CD14-positive monocyte (primary cell): Measurements from ENCODE around the gene NGRN. TPM values are rescaled to one million over a fixed set of nuclear protein-coding genes. Genes with fewer than 3 reads are reported as not detected.

ENCODE experiments used
- DNase-seq, 3 donors: peaks; one replicate each; pipeline ENCODE4 v3.0.0-alpha.2; 2011 to 2022
- H2AFZ ChIP-seq: 2 replicates; pipeline ENCODE4 v1.6.0; 2012; ENCODE audit warnings: mild to moderate bottlenecking, low read depth, low read length, inconsistent platforms; ENCODE audit not compliant: insufficient read depth, poor library complexity, severe bottlenecking
- H3K27ac ChIP-seq, 2 donors: 1 replicate in 1 of 2; 2 replicates in 1 of 2; pipeline ENCODE4 v1.5.1; 2012 to 2013; ENCODE audit warnings: low read length in 2 of 2, control low read depth in 1 of 2, inconsistent platforms in 1 of 2, low read depth in 1 of 2, mild to moderate bottlenecking in 1 of 2
- H3K27me3 ChIP-seq, 2 donors: one replicate each; pipeline versions ENCODE4 v1.6.0 to v1.6.1; 2011 to 2013; ENCODE audit warnings: low read length in 2 of 2; ENCODE audit not compliant: control insufficient read depth in 2 of 2, insufficient read depth in 2 of 2
- H3K36me3 ChIP-seq, 2 donors: replicated peaks in 1 of 2; 1 replicate in 1 of 2; 2 replicates in 1 of 2; pipeline versions ENCODE4 v1.5.1 to v1.6.1; 2012 to 2013; ENCODE audit warnings: low read length in 2 of 2, control low read depth in 1 of 2, inconsistent platforms in 1 of 2, mild to moderate bottlenecking in 1 of 2; ENCODE audit not compliant: insufficient read depth in 2 of 2, control insufficient read depth in 1 of 2
- H3K4me1 ChIP-seq, 2 donors: 1 replicate in 1 of 2; 2 replicates in 1 of 2; pipeline versions ENCODE4 v1.5.1 to v1.6.1; 2012 to 2013; ENCODE audit warnings: low read length in 2 of 2, control low read depth in 1 of 2, inconsistent platforms in 1 of 2, mild to moderate bottlenecking in 1 of 2, moderate library complexity in 1 of 2; ENCODE audit not compliant: insufficient read depth in 2 of 2, control insufficient read depth in 1 of 2
- H3K4me2 ChIP-seq: replicated peaks from 2 replicates; pipeline ENCODE3; 2012; ENCODE audit warnings: low read length, moderate library complexity, mild to moderate bottlenecking; ENCODE audit not compliant: poor library complexity, severe bottlenecking; ENCODE audit errors: extremely low read depth
- H3K4me3 ChIP-seq, 3 experiments: fragments of 200-600 bp in 1 of 3; sonication (generic) in 1 of 3; replicated peaks in 1 of 3; 1 replicate in 2 of 3; 2 replicates in 1 of 3; pipeline ENCODE4 v1.5.1; 2011 to 2013; ENCODE audit warnings: low read length in 3 of 3, mild to moderate bottlenecking in 3 of 3, control low read depth in 2 of 3, low read depth in 2 of 3, inconsistent platforms in 1 of 3, moderate library complexity in 1 of 3
- H3K79me2 ChIP-seq: 2 replicates; pipeline ENCODE4 v1.6.0; 2012; ENCODE audit warnings: mild to moderate bottlenecking, control low read depth, inconsistent platforms, low read length, moderate library complexity; ENCODE audit not compliant: insufficient read depth
- H3K9ac ChIP-seq: 2 replicates; pipeline ENCODE4 v1.6.0; 2017; ENCODE audit warnings: low read length, mild to moderate bottlenecking; ENCODE audit not compliant: insufficient read depth, poor library complexity, severe bottlenecking
- H3K9me3 ChIP-seq, 2 donors: replicated peaks in 1 of 2; 1 replicate in 1 of 2; 2 replicates in 1 of 2; pipeline versions ENCODE4 v1.5.1 to v1.6.1; 2012 to 2013; ENCODE audit warnings: low read length in 2 of 2, control low read depth in 1 of 2; ENCODE audit not compliant: control insufficient read depth in 1 of 2, insufficient read depth in 1 of 2
- H4K20me1 ChIP-seq: 2 replicates; pipeline ENCODE4 v1.6.0; 2012; ENCODE audit warnings: mild to moderate bottlenecking, low read length, control low read depth, moderate library complexity; ENCODE audit not compliant: insufficient read depth
- H3K27ac Mint-ChIP-seq, 7 donors: one replicate each; pipeline ENCODE4 v1.8.0; 2020; ENCODE audit warnings: mild to moderate bottlenecking in 7 of 7, mixed read lengths in 7 of 7, moderate library complexity in 6 of 7, inconsistent platforms in 2 of 7
- H3K27me3 Mint-ChIP-seq, 3 donors: one replicate each; pipeline ENCODE4 v1.8.0; 2021 to 2022; ENCODE audit warnings: low read depth in 3 of 3, mild to moderate bottlenecking in 3 of 3, mixed read lengths in 3 of 3, moderate library complexity in 3 of 3, inconsistent platforms in 1 of 3
- H3K36me3 Mint-ChIP-seq, 2 donors: one replicate each; pipeline ENCODE4 v1.8.0; 2020; ENCODE audit warnings: mixed read lengths in 2 of 2, inconsistent platforms in 1 of 2, mild to moderate bottlenecking in 1 of 2
- H3K4me1 Mint-ChIP-seq: one replicate; pipeline ENCODE4 v1.8.0; 2020; ENCODE audit warnings: mild to moderate bottlenecking, mixed read lengths
- H3K4me3 Mint-ChIP-seq, 2 donors: one replicate each; pipeline ENCODE4 v1.8.0; 2020; ENCODE audit warnings: mild to moderate bottlenecking in 2 of 2, mixed read lengths in 2 of 2, moderate library complexity in 1 of 2
- H3K9me3 Mint-ChIP-seq, 7 donors: one replicate each; pipeline ENCODE4 v1.8.0; 2020 to 2022; ENCODE audit warnings: mixed read lengths in 7 of 7, mild to moderate bottlenecking in 6 of 7, moderate library complexity in 6 of 7, inconsistent platforms in 2 of 7
- WGBS: methylation state at CpG from one replicate; pipeline ENCODE4 v1.1.5; 2013; ENCODE audit warnings: missing lambda C conversion rate; ENCODE audit not compliant: insufficient coverage; 5-methylcytosine and 5-hydroxymethylcytosine counted together
- intact Hi-C, 2 donors: fragments of 100-400 bp; cut with micrococcal nuclease; formaldehyde crosslinking; loops; one replicate each; pipeline versions ENCODE4 v1.15.0 to v1.15.1; 2023
- polyA plus RNA-seq, 3 donors: library from polyadenylated mRNA; depleted of rRNA in 1 of 3; unstranded in 2 of 3; stranded (reverse) in 1 of 3; fragments of 300-500 nt in 2 of 3; fragments of >200 nt in 1 of 3; fragmentation: Illumina TruSeq in 2 of 3; gene quantifications; 1 replicate in 2 of 3; 2 replicates in 1 of 3; pipeline ENCODE4 v1.2.3, GENCODE V29; 2012 to 2021
- TF ChIP-seq, protein P1 (sequence below): fragments of 200-600 bp; IDR thresholded peaks from one replicate; pipeline ENCODE4 v1.8.0; 2022; ENCODE audit warnings: antibody characterized with exemption, mild to moderate bottlenecking

The NGRN gene
- polyA plus RNA-seq, 3 donors: 14.4 to 20.3 (median 18.9) TPM

GRCh38 chr15:90315278-90315982 is 50.0 kb downstream of the NGRN start:
- Histone ChIP-seq H4K20me1 (no peaks in the 10 kb centered on the region), H3K36me3 (no peaks in the 10 kb centered on the region), H3K27me3 (no peaks in the 10 kb centered on the region), H3K79me2 (no peaks in the 10 kb centered on the region), H3K9me3 (no peaks in the 10 kb centered on the region), H2AFZ (no peak overlapping the region), H3K4me1 (peaks cover 9% of the 10 kb centered on the region in 2 donors), H3K4me2 (no peak overlapping the region), H3K9ac (no peak overlapping the region), H3K27ac (no peak overlapping the region), H3K4me3 (no peak overlapping the region)
- Mint-ChIP-seq H3K36me3 (no peaks in the 10 kb centered on the region), H3K9me3 (no peaks in the 10 kb centered on the region), H3K27me3 (peaks cover 0 to 5% (median 4%) of the 10 kb centered on the region in 3 donors), H3K4me3 (no peak overlapping the region), H3K27ac (peak overlapping the region in 2 of 7 donors; percentile 32 to 41), H3K4me1 (peaks cover 13% of the 10 kb centered on the region)
- no peak for DNase-seq
- TF ChIP-seq, protein P1, sequence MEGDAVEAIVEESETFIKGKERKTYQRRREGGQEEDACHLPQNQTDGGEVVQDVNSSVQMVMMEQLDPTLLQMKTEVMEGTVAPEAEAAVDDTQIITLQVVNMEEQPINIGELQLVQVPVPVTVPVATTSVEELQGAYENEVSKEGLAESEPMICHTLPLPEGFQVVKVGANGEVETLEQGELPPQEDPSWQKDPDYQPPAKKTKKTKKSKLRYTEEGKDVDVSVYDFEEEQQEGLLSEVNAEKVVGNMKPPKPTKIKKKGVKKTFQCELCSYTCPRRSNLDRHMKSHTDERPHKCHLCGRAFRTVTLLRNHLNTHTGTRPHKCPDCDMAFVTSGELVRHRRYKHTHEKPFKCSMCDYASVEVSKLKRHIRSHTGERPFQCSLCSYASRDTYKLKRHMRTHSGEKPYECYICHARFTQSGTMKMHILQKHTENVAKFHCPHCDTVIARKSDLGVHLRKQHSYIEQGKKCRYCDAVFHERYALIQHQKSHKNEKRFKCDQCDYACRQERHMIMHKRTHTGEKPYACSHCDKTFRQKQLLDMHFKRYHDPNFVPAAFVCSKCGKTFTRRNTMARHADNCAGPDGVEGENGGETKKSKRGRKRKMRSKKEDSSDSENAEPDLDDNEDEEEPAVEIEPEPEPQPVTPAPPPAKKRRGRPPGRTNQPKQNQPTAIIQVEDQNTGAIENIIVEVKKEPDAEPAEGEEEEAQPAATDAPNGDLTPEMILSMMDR: no peak
- intact Hi-C loops: no loop called here
- no CpG with 5 or more reads among the region's 5 CpGs for WGBS

GRCh38 chr15:90316139-90316538 is 50.7 kb downstream of the NGRN start:
- no peak overlapping the region for H2AFZ ChIP-seq
- no peak for DNase-seq
- Mint-ChIP-seq H3K9me3 (no peaks in the 10 kb centered on the region), H3K4me1 (peaks cover 9% of the 10 kb centered on the region), H3K4me3 (no peak overlapping the region), H3K27me3 (peaks cover 0 to 5% (median 4%) of the 10 kb centered on the region in 3 donors), H3K27ac (no peak overlapping the region), H3K36me3 (no peaks in the 10 kb centered on the region)
- 100% methylated on average over 2 of the region's 4 CpGs for WGBS
- no peak overlapping the region for H3K9ac ChIP-seq
- H3K36me3 ChIP-seq: no peaks in the 10 kb centered on the region
- no peaks in the 10 kb centered on the region for H4K20me1 ChIP-seq
- H3K4me1 ChIP-seq: peaks cover 6 to 7% of the 10 kb centered on the region in 2 donors
- no peak overlapping the region for H3K4me2 ChIP-seq
- H3K4me3 ChIP-seq: no peak overlapping the region
- H3K9me3 ChIP-seq: no peaks in the 10 kb centered on the region
- no peaks in the 10 kb centered on the region for H3K27me3 ChIP-seq
- TF ChIP-seq, protein P1: no peak
- H3K27ac ChIP-seq: no peak overlapping the region
- intact Hi-C loops: no loop called here
- no peaks in the 10 kb centered on the region for H3K79me2 ChIP-seq
